Body of pancreas (tissue), 4 donors: ENCODE measurements around the gene SPATA2L.

Experiments used
- CTCF ChIP-seq, 7 experiments: fragments of 450-650 bp in 4 of 7; fragments of 200-600 bp in 3 of 7; sonication (generic) in 3 of 7; IDR thresholded peaks; one replicate each; pipeline ENCODE4 v1.5.1; 2016 to 2019; ENCODE audit warnings: antibody characterized with exemption in 7 of 7
- POLR2A ChIP-seq, 3 donors: fragments of 450-650 bp; IDR thresholded peaks; one replicate each; pipeline ENCODE4 v1.6.1; 2016; ENCODE audit warnings: antibody characterized with exemption in 3 of 3, mild to moderate bottlenecking in 2 of 3

DNA sequence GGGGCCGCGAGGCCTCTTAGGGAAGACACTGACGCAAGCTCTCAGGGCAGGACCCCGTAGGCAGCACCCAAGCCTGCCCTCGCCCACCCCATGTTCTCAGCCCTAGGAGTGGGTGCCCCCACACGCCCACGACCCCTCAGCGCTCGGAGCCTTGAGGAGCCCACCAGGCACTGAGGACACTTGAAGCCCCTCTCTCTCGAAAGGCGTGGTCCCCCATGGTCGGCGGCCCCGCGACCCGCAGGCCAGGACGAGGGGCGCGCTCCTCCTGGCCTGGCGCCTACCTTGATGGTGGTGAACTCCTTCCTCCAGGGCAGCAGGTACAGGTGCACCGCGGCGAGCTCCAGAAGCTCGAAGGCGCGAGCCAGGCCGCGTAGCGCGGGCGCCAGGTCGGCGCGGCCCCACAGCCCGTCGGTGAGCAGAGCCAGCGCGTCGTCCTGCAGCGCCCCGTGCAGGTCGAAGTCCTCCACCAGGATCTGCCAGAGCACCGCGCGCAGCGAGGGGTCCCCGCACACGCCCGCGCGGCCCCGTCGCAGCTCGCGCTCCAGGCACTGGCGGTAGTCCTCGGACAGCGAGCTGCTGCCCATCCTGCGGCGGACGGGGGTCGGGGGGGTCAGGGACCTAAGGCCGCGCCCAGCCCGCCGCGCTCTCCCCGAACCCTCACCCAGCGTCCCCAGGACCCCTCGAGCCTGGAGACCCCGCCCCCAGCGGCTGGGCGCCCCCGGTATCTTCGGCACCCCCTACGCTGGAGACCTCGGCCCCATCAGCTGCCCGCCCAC lies 668 bp downstream of the SPATA2L start:
- peak in 3 of 7 experiments; percentile 15 to 31 (median 29) for TF ChIP-seq CTCF (IDR thresholded peaks at IDR 0.05)
- TF ChIP-seq POLR2A (IDR thresholded peaks at IDR 0.05), result peak in 2 of 3 donors; percentile 15 to 38
